ENCODE data around the gene WDR27. TPM values are rescaled to one million over a fixed set of nuclear protein-coding genes. Genes with fewer than 3 reads are reported as not detected.

Gene WDR27
- polyA plus RNA-seq, 1 donor from 2014 or later: 35.8 TPM

- no peak overlapping the region for H3K4me2 ChIP-seq (ENCODE audit: low read length)
- H3K27ac ChIP-seq (ENCODE audit: low read length): no peak overlapping the region
- H3K36me3 ChIP-seq (ENCODE audit: insufficient read depth, low read length): no peaks in the 10 kb centered on the region
- no peaks in the 10 kb centered on the region for H3K79me2 ChIP-seq (replicated peaks; ENCODE audit: insufficient read depth, low read length)
- no peaks in the 10 kb centered on the region for H3K27me3 ChIP-seq (ENCODE audit: insufficient read depth, low read depth, low read length)
- TF ChIP-seq TAF1 (IDR thresholded peaks at IDR 0.05; ENCODE audit: low read depth) (no peak), CTCF (IDR thresholded peaks at IDR 0.05; ENCODE audit: poor library complexity, severe bottlenecking) (no peak), SMC3 (conservative IDR thresholded peaks at IDR 0.05; ENCODE audit: poor library complexity) (no peak), EZH2 (IDR thresholded peaks at IDR 0.05; ENCODE audit: borderline replicate concordance, insufficient read depth, low read length, poor library complexity, severe bottlenecking) (no peak), RAD21 (conservative IDR thresholded peaks at IDR 0.05) (no peak), MXI1 (conservative IDR thresholded peaks at IDR 0.05; ENCODE audit: poor library complexity, severe bottlenecking) (no peak), EP300 (conservative IDR thresholded peaks at IDR 0.05; ENCODE audit: poor library complexity, severe bottlenecking) (no peak), POLR2AphosphoS5 (IDR thresholded peaks at IDR 0.05) (no peak), REST (IDR thresholded peaks at IDR 0.05; ENCODE audit: borderline replicate concordance) (no peak)
- H4K20me1 ChIP-seq (ENCODE audit: insufficient read depth): no peaks in the 10 kb centered on the region
- H3F3A ChIP-seq (ENCODE audit: insufficient read depth, low read length, poor library complexity, severe bottlenecking): no peaks in the 10 kb centered on the region
- H3K4me3 ChIP-seq (ENCODE audit: low read length): no peak overlapping the region
- no peaks in the 10 kb centered on the region for H3K9me2 ChIP-seq (ENCODE audit: insufficient read depth, low read length)
- H3K9me3 ChIP-seq (ENCODE audit: low read length): no peaks in the 10 kb centered on the region
- H3K9ac ChIP-seq (ENCODE audit: low read length): no peak overlapping the region
- no peak overlapping the region for H2AFZ ChIP-seq (ENCODE audit: low read depth, low read length)
Observed at GRCh38 chr6:169501777-169502313, 200.0 kb downstream of the WDR27 start.

GRCh38 chr6:169501128-169501527 is 200.7 kb downstream of the WDR27 start:
- H3K36me3 ChIP-seq (ENCODE audit: insufficient read depth, low read length): no peaks in the 10 kb centered on the region
- H3K9me3 ChIP-seq (ENCODE audit: low read length): no peaks in the 10 kb centered on the region
- no peaks in the 10 kb centered on the region for H3F3A ChIP-seq (ENCODE audit: insufficient read depth, low read length, poor library complexity, severe bottlenecking)
- H3K9me2 ChIP-seq (ENCODE audit: insufficient read depth, low read length): no peaks in the 10 kb centered on the region
- H3K9ac ChIP-seq (ENCODE audit: low read length): no peak overlapping the region
- no peaks in the 10 kb centered on the region for H3K27me3 ChIP-seq (ENCODE audit: insufficient read depth, low read depth, low read length)
- H4K20me1 ChIP-seq (ENCODE audit: insufficient read depth): no peaks in the 10 kb centered on the region
- TF ChIP-seq CTCF (IDR thresholded peaks at IDR 0.05; ENCODE audit: poor library complexity, severe bottlenecking) (no peak), REST (IDR thresholded peaks at IDR 0.05; ENCODE audit: borderline replicate concordance) (no peak), SMC3 (conservative IDR thresholded peaks at IDR 0.05; ENCODE audit: poor library complexity) (no peak), RAD21 (conservative IDR thresholded peaks at IDR 0.05) (no peak), EP300 (conservative IDR thresholded peaks at IDR 0.05; ENCODE audit: poor library complexity, severe bottlenecking) (no peak), POLR2AphosphoS5 (IDR thresholded peaks at IDR 0.05) (no peak), MXI1 (conservative IDR thresholded peaks at IDR 0.05; ENCODE audit: poor library complexity, severe bottlenecking) (no peak)
- no peak overlapping the region for H2AFZ ChIP-seq (ENCODE audit: low read depth, low read length)
- H3K27ac ChIP-seq (ENCODE audit: low read length): no peak overlapping the region
- no peaks in the 10 kb centered on the region for H3K79me2 ChIP-seq (replicated peaks; ENCODE audit: insufficient read depth, low read length)
- no peak overlapping the region for H3K4me3 ChIP-seq (ENCODE audit: low read length)
- no peak overlapping the region for H3K4me2 ChIP-seq (ENCODE audit: low read length)

All from neural cell (in vitro differentiated cells).